SU-DHL-6 (cell line): Measurements from ENCODE around the gene PLK5.

ENCODE experiments used
- H2AFZ ChIP-seq: fragments of 200-600 bp; sonication (generic); 2 replicates; pipeline ENCODE4 v1.6.1; 2014; ENCODE audit warnings: low read depth, mild to moderate bottlenecking, moderate library complexity, mixed read lengths, antibody characterized with exemption, low read length; ENCODE audit not compliant: severe bottlenecking
- H3F3A ChIP-seq: fragments of 200-600 bp; shearing (Covaris generic); 2 replicates; pipeline ENCODE4 v1.6.0; 2016; ENCODE audit warnings: antibody characterized with exemption, mild to moderate bottlenecking; ENCODE audit not compliant: insufficient read depth
- H3K27ac ChIP-seq: fragments of 200-600 bp; sonication (generic); 2 replicates; pipeline ENCODE4 v1.5.1; 2016; ENCODE audit warnings: low read depth, mild to moderate bottlenecking, low read length, moderate library complexity, mixed read lengths
- H3K27me3 ChIP-seq: fragments of 200-600 bp; sonication (generic), shearing (Covaris generic); 2 replicates; pipeline ENCODE4 v1.6.0; 2014; ENCODE audit warnings: mild to moderate bottlenecking, low read length
- H3K36me3 ChIP-seq: fragments of 200-600 bp; sonication (generic); 2 replicates; pipeline ENCODE4 v1.6.1; 2014; ENCODE audit warnings: mild to moderate bottlenecking, low read length, mixed read lengths
- H3K4me2 ChIP-seq: fragments of 300-600, 200-600 bp; shearing (Covaris generic), sonication (generic); 2 replicates; pipeline ENCODE4 v1.6.0; 2014; ENCODE audit warnings: low read length, low read depth, mild to moderate bottlenecking; ENCODE audit not compliant: poor library complexity, severe bottlenecking
- H3K4me3 ChIP-seq: fragments of 200-600 bp; sonication (generic); 2 replicates; pipeline ENCODE4 v1.5.1; 2014; ENCODE audit warnings: antibody characterized with exemption, low read length, mild to moderate bottlenecking, mixed read lengths; ENCODE audit not compliant: insufficient read depth, poor library complexity, severe bottlenecking
- H3K79me2 ChIP-seq: fragments of 200-600 bp; sonication (generic); 2 replicates; pipeline ENCODE4 v1.6.1; 2014; ENCODE audit warnings: mild to moderate bottlenecking, low read length, moderate library complexity; ENCODE audit not compliant: insufficient read depth
- H3K9ac ChIP-seq: fragments of 200-600 bp; sonication (generic); 2 replicates; pipeline ENCODE4 v1.7.0; 2014; ENCODE audit warnings: mild to moderate bottlenecking, low read length
- H3K9me2 ChIP-seq: fragments of 200-600 bp; sonication (generic); replicated peaks from 2 replicates; pipeline ENCODE4 v1.6.1; 2014; ENCODE audit warnings: low read length; ENCODE audit not compliant: insufficient read depth
- H3K9me3 ChIP-seq: fragments of 200-600 bp; sonication (generic); 2 replicates; pipeline ENCODE4 v1.6.1; 2014; ENCODE audit warnings: low read length, mixed read lengths; ENCODE audit not compliant: insufficient read depth
- H4K20me1 ChIP-seq: fragments of 200-600 bp; sonication (generic); 2 replicates; pipeline ENCODE4 v1.6.1; 2014; ENCODE audit warnings: low read depth, mild to moderate bottlenecking, antibody characterized with exemption, low read length, moderate library complexity, mixed read lengths
- EZH2phosphoT487 ChIP-seq: fragments of 200-600 bp; sonication (generic), shearing (Covaris generic); conservative IDR thresholded peaks from 2 replicates; pipeline ENCODE4 v1.6.1; 2018; ENCODE audit warnings: mild to moderate bottlenecking, antibody characterized with exemption, low read length, moderate library complexity, mixed read lengths
- TF ChIP-seq, protein P1 (sequence below): fragments of 200-600 bp; sonication (generic); IDR thresholded peaks from one replicate; pipeline ENCODE4 v1.5.1; 2017; ENCODE audit warnings: antibody characterized with exemption, mild to moderate bottlenecking, low read length, moderate library complexity; ENCODE audit not compliant: insufficient read depth, poor library complexity, severe bottlenecking

Gene PLK5

GRCh38 chr19:1491849-1492170 is 32.1 kb upstream of the PLK5 start:
- Histone ChIP-seq H3K27me3 (no peaks in the 10 kb centered on the region), H3K79me2 (no peaks in the 10 kb centered on the region), H3K36me3 (no peaks in the 10 kb centered on the region), H3K27ac (no peak overlapping the region), H4K20me1 (no peaks in the 10 kb centered on the region), H3K9ac (no peak overlapping the region), H3K9me3 (no peaks in the 10 kb centered on the region), H3K4me3 (no peak overlapping the region), H3F3A (no peaks in the 10 kb centered on the region), H2AFZ (no peak overlapping the region), H3K4me2 (no peak overlapping the region), H3K9me2 (no peaks in the 10 kb centered on the region)
- TF ChIP-seq EZH2phosphoT487 = no peak
- TF ChIP-seq, protein P1, sequence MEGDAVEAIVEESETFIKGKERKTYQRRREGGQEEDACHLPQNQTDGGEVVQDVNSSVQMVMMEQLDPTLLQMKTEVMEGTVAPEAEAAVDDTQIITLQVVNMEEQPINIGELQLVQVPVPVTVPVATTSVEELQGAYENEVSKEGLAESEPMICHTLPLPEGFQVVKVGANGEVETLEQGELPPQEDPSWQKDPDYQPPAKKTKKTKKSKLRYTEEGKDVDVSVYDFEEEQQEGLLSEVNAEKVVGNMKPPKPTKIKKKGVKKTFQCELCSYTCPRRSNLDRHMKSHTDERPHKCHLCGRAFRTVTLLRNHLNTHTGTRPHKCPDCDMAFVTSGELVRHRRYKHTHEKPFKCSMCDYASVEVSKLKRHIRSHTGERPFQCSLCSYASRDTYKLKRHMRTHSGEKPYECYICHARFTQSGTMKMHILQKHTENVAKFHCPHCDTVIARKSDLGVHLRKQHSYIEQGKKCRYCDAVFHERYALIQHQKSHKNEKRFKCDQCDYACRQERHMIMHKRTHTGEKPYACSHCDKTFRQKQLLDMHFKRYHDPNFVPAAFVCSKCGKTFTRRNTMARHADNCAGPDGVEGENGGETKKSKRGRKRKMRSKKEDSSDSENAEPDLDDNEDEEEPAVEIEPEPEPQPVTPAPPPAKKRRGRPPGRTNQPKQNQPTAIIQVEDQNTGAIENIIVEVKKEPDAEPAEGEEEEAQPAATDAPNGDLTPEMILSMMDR = no peak

GRCh38 chr19:1492474-1493006 is 31.3 kb upstream of the PLK5 start:
- Histone ChIP-seq H3K36me3 (no peaks in the 10 kb centered on the region), H3K27ac (no peak overlapping the region), H3K27me3 (no peaks in the 10 kb centered on the region), H2AFZ (no peak overlapping the region), H3F3A (no peaks in the 10 kb centered on the region), H3K79me2 (no peaks in the 10 kb centered on the region), H3K9me2 (no peaks in the 10 kb centered on the region), H3K9me3 (no peaks in the 10 kb centered on the region), H3K9ac (no peak overlapping the region), H4K20me1 (no peaks in the 10 kb centered on the region), H3K4me3 (no peak overlapping the region), H3K4me2 (no peak overlapping the region)
- TF ChIP-seq, protein P1 = no peak
- no peak for TF ChIP-seq EZH2phosphoT487

DNA sequence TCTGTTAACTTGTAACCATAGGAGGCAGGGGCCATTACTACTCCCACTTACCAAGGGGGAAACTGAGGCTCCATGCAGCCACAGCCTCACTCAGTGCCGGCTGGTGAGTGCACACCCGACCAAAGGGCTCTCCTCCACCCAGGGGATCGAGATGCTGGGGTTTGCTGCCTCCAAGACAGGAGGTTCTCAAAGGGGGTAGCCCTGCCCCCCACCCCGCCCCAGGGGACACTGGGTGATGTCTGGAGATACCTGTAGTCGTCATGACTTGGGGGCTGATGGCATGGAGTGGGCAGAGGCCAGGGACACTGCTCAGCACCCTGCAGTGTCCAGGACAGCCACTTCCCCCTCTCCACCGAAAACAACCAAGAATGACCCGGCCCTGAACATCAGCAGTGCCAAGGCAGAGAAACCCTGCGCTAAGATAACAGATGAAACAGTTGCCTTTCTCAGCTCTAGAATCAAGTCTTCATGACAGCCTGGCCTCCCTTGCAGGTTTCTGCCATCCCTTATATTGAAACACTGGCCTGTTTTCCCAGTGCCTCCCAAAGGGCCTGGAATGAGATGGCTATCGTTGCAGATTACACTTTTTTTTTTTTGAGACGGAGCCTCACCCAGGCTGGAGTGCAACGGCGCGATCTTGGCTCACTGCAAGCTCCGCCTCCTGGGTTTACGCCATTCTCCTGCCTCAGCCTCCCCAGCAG is 29.6 kb upstream of the PLK5 start:
- Histone ChIP-seq H3K4me3 (no peak overlapping the region), H2AFZ (no peak overlapping the region), H3K9ac (no peak overlapping the region), H3K4me2 (no peak overlapping the region), H3K27ac (no peak overlapping the region), H3K9me2 (no peaks in the 10 kb centered on the region), H3K27me3 (no peaks in the 10 kb centered on the region), H3F3A (no peaks in the 10 kb centered on the region), H3K9me3 (no peaks in the 10 kb centered on the region), H3K36me3 (no peaks in the 10 kb centered on the region), H4K20me1 (no peaks in the 10 kb centered on the region), H3K79me2 (no peaks in the 10 kb centered on the region)
- TF ChIP-seq, protein P1 = no peak
- no peak for TF ChIP-seq EZH2phosphoT487
